IMR-90 (cell line): ENCODE results near the gene OPCML. TPM values are rescaled to one million over a fixed set of nuclear protein-coding genes. Genes with fewer than 3 reads are reported as not detected.

Experiments used
- ATAC-seq: fragments of 200-7000 bp; cut with Tn5 transposase; 2 replicates; pipeline ENCODE4 v1.9.1; 2020; ENCODE audit warnings: low read depth, mild to moderate bottlenecking, moderate library complexity
- BruUV-seq: library from RNA; stranded (reverse); fragments of 400-500 nt; replicated peaks from 2 replicates; lab custom pipeline; 2021; lab: Mats Ljungman, UMichigan
- CTCF ChIA-PET: fragments of 300-600 bp; formaldehyde crosslinking; extraction: SDS; loops from one replicate; lab custom pipeline; 2021; ENCODE audit warnings: antibody characterized with exemption; lab: Yijun Ruan, JAX
- POLR2A ChIA-PET: fragments of 300-600 bp; sonication (Branson Sonifier 250); formaldehyde crosslinking; loops from one replicate; lab custom pipeline; 2022; ENCODE audit warnings: antibody characterized with exemption; ENCODE audit not compliant: unreplicated experiment; lab: Charles Lee
- DNase-seq: peaks from one replicate; pipeline ENCODE4 v3.0.0; 2013
- H2AFZ ChIP-seq: replicated peaks from 2 replicates; pipeline ENCODE3; 2013; ENCODE audit warnings: low read length, mild to moderate bottlenecking; ENCODE audit not compliant: poor library complexity
- H2AK5ac ChIP-seq: 2 replicates; pipeline ENCODE4 v1.6.1; 2013; ENCODE audit warnings: low read depth, low read length, inconsistent platforms
- H2AK9ac ChIP-seq: replicated peaks from 2 replicates; pipeline ENCODE3; 2013; ENCODE audit warnings: mild to moderate bottlenecking, low read depth, low read length, moderate library complexity; ENCODE audit not compliant: poor library complexity
- H2BK120ac ChIP-seq: 2 replicates; pipeline ENCODE4 v1.6.1; 2013; ENCODE audit warnings: low read depth, low read length, inconsistent platforms
- H2BK15ac ChIP-seq: 3 replicates; pipeline ENCODE4 v1.6.1; 2013; ENCODE audit warnings: low read depth, low read length, inconsistent platforms
- H2BK20ac ChIP-seq: 2 replicates; pipeline ENCODE4 v1.6.1; 2013; ENCODE audit warnings: low read depth, mild to moderate bottlenecking, inconsistent platforms, low read length, moderate library complexity
- H2BK5ac ChIP-seq: 2 replicates; pipeline ENCODE4 v1.6.1; 2013; ENCODE audit warnings: mild to moderate bottlenecking, low read depth, low read length, inconsistent platforms; ENCODE audit not compliant: poor library complexity, severe bottlenecking
- H3K14ac ChIP-seq: replicated peaks from 2 replicates; pipeline ENCODE4 v1.6.1; 2013; ENCODE audit warnings: low read depth, low read length, inconsistent platforms
- H3K18ac ChIP-seq: 2 replicates; pipeline ENCODE4 v1.6.1; 2013; ENCODE audit warnings: low read depth, low read length, control low read depth
- H3K23ac ChIP-seq: 2 replicates; pipeline ENCODE4 v1.6.1; 2013; ENCODE audit warnings: low read depth, low read length, inconsistent platforms
- H3K27ac ChIP-seq: 2 replicates; pipeline ENCODE4 v1.5.1; 2013; ENCODE audit warnings: mild to moderate bottlenecking, control low read depth, low read length; ENCODE audit not compliant: insufficient read depth
- H3K27me3 ChIP-seq: 2 replicates; pipeline ENCODE4 v1.6.1; 2013; ENCODE audit warnings: low read length; ENCODE audit not compliant: control insufficient read depth, insufficient read depth
- H3K36me3 ChIP-seq: 2 replicates; pipeline ENCODE4 v1.6.1; 2013; ENCODE audit warnings: low read length, mixed read lengths; ENCODE audit not compliant: control insufficient read depth, insufficient read depth
- H3K4ac ChIP-seq: 2 replicates; pipeline ENCODE4 v1.6.1; 2013; ENCODE audit warnings: low read depth, low read length, inconsistent platforms
- H3K4me1 ChIP-seq: 2 replicates; pipeline ENCODE4 v1.6.1; 2013; ENCODE audit warnings: low read length, mixed read lengths; ENCODE audit not compliant: control insufficient read depth, insufficient read depth
- H3K4me2 ChIP-seq: 2 replicates; pipeline ENCODE4 v1.6.1; 2013; ENCODE audit warnings: low read depth, mild to moderate bottlenecking, control low read depth, low read length, moderate library complexity
- H3K4me3 ChIP-seq: 2 replicates; pipeline ENCODE4 v1.5.1; 2013; ENCODE audit warnings: low read depth, mild to moderate bottlenecking, control low read depth, low read length, moderate library complexity; ENCODE audit not compliant: insufficient read depth
- H3K56ac ChIP-seq: 2 replicates; pipeline ENCODE4 v1.6.1; 2013; ENCODE audit warnings: low read length, inconsistent platforms; ENCODE audit not compliant: insufficient read depth; ENCODE audit errors: extremely low read depth
- H3K79me1 ChIP-seq, 2 experiments: 2 replicates each; pipeline ENCODE4 v1.6.1; 2013; ENCODE audit warnings: low read length in 2 of 2, inconsistent platforms in 1 of 2, low read depth in 1 of 2
- H3K9ac ChIP-seq: 2 replicates; pipeline ENCODE4 v1.6.1; 2013; ENCODE audit warnings: low read depth, low read length, control low read depth
- H3K9me1 ChIP-seq: 2 replicates; pipeline ENCODE4 v1.6.1; 2013; ENCODE audit warnings: low read length, inconsistent platforms; ENCODE audit not compliant: insufficient read depth
- H3K9me3 ChIP-seq: 2 replicates; pipeline ENCODE4 v1.6.1; 2013; ENCODE audit warnings: low read length; ENCODE audit not compliant: control insufficient read depth, insufficient read depth
- H4K20me1 ChIP-seq: 2 replicates; pipeline ENCODE4 v1.6.1; 2013; ENCODE audit warnings: low read length, inconsistent platforms; ENCODE audit not compliant: insufficient read depth
- H4K5ac ChIP-seq: 2 replicates; pipeline ENCODE4 v1.6.1; 2013; ENCODE audit warnings: mild to moderate bottlenecking, low read depth, low read length, control low read depth
- H4K8ac ChIP-seq, 2 experiments: 2 replicates each; pipeline ENCODE4 v1.6.1; 2013; ENCODE audit warnings: low read depth in 2 of 2, low read length in 2 of 2, control low read depth in 1 of 2, inconsistent platforms in 1 of 2
- H4K91ac ChIP-seq: 2 replicates; pipeline ENCODE4 v1.6.1; 2013; ENCODE audit warnings: low read depth, low read length, inconsistent platforms; ENCODE audit not compliant: insufficient read depth
- BHLHE40 ChIP-seq: fragments of 150-350 bp; IDR thresholded peaks from 2 replicates; pipeline ENCODE4 v1.6.1; 2016; ENCODE audit warnings: mild to moderate bottlenecking, low read depth, low read length
- CEBPB ChIP-seq: IDR thresholded peaks from 2 replicates; pipeline ENCODE4 v1.6.1; 2012; ENCODE audit warnings: low read depth, low read length, improper control_type of control experiment
- CHD1 ChIP-seq: IDR thresholded peaks from 2 replicates; pipeline ENCODE4 v1.6.1; 2012; ENCODE audit warnings: low read depth, low read length, improper control_type of control experiment
- ELK1 ChIP-seq: fragments of 150-350 bp; IDR thresholded peaks from 2 replicates; pipeline ENCODE4 v1.6.1; 2016; ENCODE audit warnings: low read depth, mild to moderate bottlenecking, low read length, moderate library complexity, borderline replicate concordance
- MAFK ChIP-seq: IDR thresholded peaks from 2 replicates; pipeline ENCODE4 v1.6.1; 2012; ENCODE audit warnings: low read depth, low read length, improper control_type of control experiment
- MAZ ChIP-seq: IDR thresholded peaks from 2 replicates; pipeline ENCODE4 v1.6.1; 2012; ENCODE audit warnings: low read depth, mild to moderate bottlenecking, low read length, improper control_type of control experiment, moderate library complexity, borderline replicate concordance
- MXI1 ChIP-seq: IDR thresholded peaks from 2 replicates; pipeline ENCODE4 v1.6.1; 2012; ENCODE audit warnings: low read depth, mild to moderate bottlenecking, low read length, moderate library complexity, borderline replicate concordance
- POLR2A ChIP-seq: IDR thresholded peaks from 2 replicates; pipeline ENCODE4 v1.6.1; 2012; ENCODE audit warnings: mild to moderate bottlenecking, low read depth, low read length
- RAD21 ChIP-seq: IDR thresholded peaks from 2 replicates; pipeline ENCODE4 v1.6.1; 2012; ENCODE audit warnings: low read length, improper control_type of control experiment
- RCOR1 ChIP-seq: IDR thresholded peaks from 2 replicates; pipeline ENCODE4 v1.6.1; 2012; ENCODE audit warnings: mild to moderate bottlenecking, low read length, improper control_type of control experiment; ENCODE audit not compliant: insufficient replicate concordance
- RFX5 ChIP-seq: IDR thresholded peaks from 2 replicates; pipeline ENCODE4 v1.8.0; 2012; ENCODE audit warnings: low read depth, mild to moderate bottlenecking, low read length, moderate library complexity
- USF2 ChIP-seq: fragments of 150-350 bp; IDR thresholded peaks from 2 replicates; pipeline ENCODE4 v1.6.1; 2017; ENCODE audit warnings: mild to moderate bottlenecking, antibody characterized with exemption, low read length, low read depth
- WGBS, 2 experiments: methylation state at CpG; one replicate each; pipeline versions ENCODE4 v1.1.5 to v1.1.7; 2013; ENCODE audit warnings: missing lambda C conversion rate in 2 of 2; ENCODE audit not compliant: insufficient read length in 1 of 2; ENCODE audit errors: extremely low coverage in 2 of 2; 5-methylcytosine and 5-hydroxymethylcytosine counted together
- dilution Hi-C: fragments of 300-500 bp; cut with HindIII; formaldehyde crosslinking; loops from one replicate; pipeline ENCODE4 v1.14.3; 2018; ENCODE audit warnings: low sequenced_read_pairs; ENCODE audit not compliant: unreplicated experiment
- in situ Hi-C: fragments of 300-500 bp; cut with MboI; formaldehyde crosslinking; loops from 3 replicates; pipeline ENCODE4 v1.14.3; 2019; ENCODE audit warnings: low sequenced_read_pairs, inconsistent platforms, mixed read lengths
- intact Hi-C: fragments of 100-400 bp; cut with micrococcal nuclease; formaldehyde crosslinking; loops from 2 replicates; pipeline ENCODE4 v1.10.0; 2022
- polyA plus RNA-seq, 3 experiments: library from polyadenylated mRNA; depleted of rRNA; stranded (reverse); fragments of >200 nt; gene quantifications; 2 replicates each; pipeline ENCODE4 v1.2.3, GENCODE V29; 2012; ENCODE audit warnings: low replicate concordance in 1 of 3
- total RNA-seq: library from RNA; depleted of rRNA; stranded (reverse); fragments of >200 nt; gene quantifications from 2 replicates; pipeline ENCODE4 v1.2.3, GENCODE V29; 2012

The OPCML gene
- total and polyA plus RNA-seq, 2 of the 4 experiments (the other 2 are of a cell fraction), result under 0.01 to 2.6 TPM

DNA sequence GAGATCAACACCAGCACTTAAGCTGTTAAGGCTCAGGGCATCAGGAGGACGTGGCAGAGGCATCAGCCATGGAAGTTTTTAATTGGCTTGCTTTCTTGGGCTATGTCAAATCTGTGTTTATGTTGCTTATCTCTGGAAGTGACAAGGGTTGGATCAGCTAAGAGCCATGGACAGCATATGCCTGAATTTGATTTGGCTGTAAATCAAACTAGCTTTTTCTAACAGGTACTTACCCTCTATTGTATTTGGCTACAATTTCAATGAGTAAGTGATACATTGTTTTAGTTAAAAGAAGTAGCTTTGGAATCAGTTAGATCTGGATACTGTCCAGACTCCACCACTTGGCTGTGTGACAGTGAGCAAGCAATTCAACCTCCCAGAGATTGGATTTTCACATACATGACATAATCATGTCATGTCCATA is 936.6 kb downstream of the OPCML start:
- intact Hi-C loops, result no loop called here
- Histone ChIP-seq H3K9me1 (no peaks in the 10 kb centered on the region), H3K23ac (no peak overlapping the region), H3K14ac (no peak overlapping the region), H3K79me1 (no peaks in the 10 kb centered on the region), H4K5ac (no peak overlapping the region), H4K91ac (no peak overlapping the region), H3K4me1 (peaks cover 1% of the 10 kb centered on the region; the same call in 1 of the 2 replicates), H4K8ac (no peak overlapping the region), H2BK20ac (no peak overlapping the region), H2AK9ac (no peak overlapping the region), H3K4me2 (no peak overlapping the region), H3K18ac (no peak overlapping the region), H3K4me3 (no peak overlapping the region), H2BK15ac (no peak overlapping the region), H3K27me3 (no peaks in the 10 kb centered on the region; the same call in none of the 2 replicates), H2AK5ac (no peak overlapping the region), H3K27ac (no peak overlapping the region), H2BK5ac (no peak overlapping the region), H3K9ac (no peak overlapping the region), H3K9me3 (no peaks in the 10 kb centered on the region), H3K36me3 (no peaks in the 10 kb centered on the region), H2AFZ (no peak overlapping the region), H3K56ac (no peak overlapping the region), H4K20me1 (no peaks in the 10 kb centered on the region), H2BK120ac (no peak overlapping the region), H3K4ac (no peak overlapping the region)
- ChIA-PET POLR2A (no interaction called here), CTCF (no interaction called here)
- in situ Hi-C loops, result no loop called here
- DNase-seq (peak; percentile 25), ATAC-seq (no peak)
- dilution Hi-C loops, result no loop called here
- no peak for TF ChIP-seq POLR2A
- no peak for TF ChIP-seq MXI1
- TF ChIP-seq CHD1, result no peak
- no peak for TF ChIP-seq MAFK
- TF ChIP-seq RFX5, result no peak
- TF ChIP-seq RAD21, result no peak
- no peak for TF ChIP-seq RCOR1
- TF ChIP-seq CEBPB, result no peak
- no peak for TF ChIP-seq BHLHE40
- no peak for TF ChIP-seq MAZ
- TF ChIP-seq USF2, result no peak
- no peak for TF ChIP-seq ELK1
- WGBS, 2 experiments, result 60% methylated on average over 1 of the region's 1 CpG; no CpG with 5 or more reads in 1 of the 2 experiments
- BruUV-seq, result no TSS peak
